K562 (cell line): Measurements from ENCODE around the gene TERT. TPM values are rescaled to one million over a fixed set of nuclear protein-coding genes. Genes with fewer than 3 reads are reported as not detected.

Experiments
- CHAMP1 ChIP-seq: fragments of 450-650 bp; IDR thresholded peaks from 2 replicates; pipeline ENCODE4 v1.6.1; 2016; ENCODE audit warnings: mild to moderate bottlenecking
- ELK1 ChIP-seq: sonication (generic); formaldehyde crosslinking; IDR thresholded peaks from 2 replicates; pipeline ENCODE4 v1.8.1; 2022; ENCODE audit warnings: missing genetic modification reagents
- EZH2 ChIP-seq: IDR thresholded peaks from 2 replicates; pipeline ENCODE4 v1.6.1; 2012; ENCODE audit warnings: low read depth, mild to moderate bottlenecking, inconsistent platforms, low read length, borderline replicate concordance
- FOXK2 ChIP-seq, 2 experiments: fragments of 450-650 bp; IDR thresholded peaks in 1 of 2; conservative IDR thresholded peaks in 1 of 2; 2 replicates each; pipeline ENCODE4 v1.6.1; 2016; ENCODE audit warnings: low read depth in 2 of 2, mild to moderate bottlenecking in 1 of 2
- HBP1 ChIP-seq: fragments of 450-650 bp; formaldehyde crosslinking; IDR thresholded peaks from 2 replicates; pipeline ENCODE4 v1.4.0; 2022; ENCODE audit warnings: missing genetic modification characterization
- HDAC1 ChIP-seq, 2 experiments: fragments of 450-650 bp; IDR thresholded peaks; 2 replicates each; pipeline ENCODE4 v1.6.1; 2016 to 2017; ENCODE audit warnings: inconsistent platforms in 1 of 2, mild to moderate bottlenecking in 1 of 2, moderate library complexity in 1 of 2
- L3MBTL2 ChIP-seq: fragments of 450-650 bp; IDR thresholded peaks from 2 replicates; pipeline ENCODE4 v1.6.1; 2016; ENCODE audit warnings: mild to moderate bottlenecking, moderate library complexity
- NFIC ChIP-seq: fragments of 450-650 bp; IDR thresholded peaks from 2 replicates; pipeline ENCODE4 v1.6.1; 2017; ENCODE audit warnings: mild to moderate bottlenecking, inconsistent platforms
- PYGO2 ChIP-seq: fragments of 450-650 bp; IDR thresholded peaks from 2 replicates; pipeline ENCODE4 v1.6.1; 2016; ENCODE audit warnings: mild to moderate bottlenecking, missing genetic modification characterization, moderate library complexity, missing compliant biosample characterization
- RAD21 ChIP-seq, 2 experiments: fragments of 250-450 bp in 1 of 2; fragments of 450-650 bp in 1 of 2; sonication (Bioruptor Pico) in 1 of 2; formaldehyde crosslinking in 1 of 2; IDR thresholded peaks in 1 of 2; conservative IDR thresholded peaks in 1 of 2; 2 replicates each; pipeline versions ENCODE4 v1.4.0 to v1.8.0; 2020 to 2022; ENCODE audit warnings: mild to moderate bottlenecking in 2 of 2, moderate library complexity in 1 of 2
- RB1 ChIP-seq: fragments of 450-650 bp; IDR thresholded peaks from 2 replicates; pipeline ENCODE4 v1.6.1; 2017; ENCODE audit warnings: low read depth, mild to moderate bottlenecking
- SMARCA4 ChIP-seq: fragments of 450-650 bp; IDR thresholded peaks from 2 replicates; pipeline ENCODE4 v1.6.1; 2016
- TAF15 ChIP-seq: fragments of 200-400 bp; formaldehyde crosslinking; IDR thresholded peaks from 2 replicates; pipeline ENCODE4 v1.6.1; 2017; ENCODE audit warnings: mild to moderate bottlenecking, low read depth, low read length, moderate library complexity
- THRB ChIP-seq: fragments of 450-650 bp; formaldehyde crosslinking; conservative IDR thresholded peaks from 2 replicates; pipeline ENCODE4 v1.4.0; 2022; ENCODE audit warnings: mild to moderate bottlenecking, missing genetic modification characterization
- XRCC3 ChIP-seq: fragments of 450-650 bp; IDR thresholded peaks from 2 replicates; pipeline ENCODE4 v1.6.1; 2017; ENCODE audit warnings: mild to moderate bottlenecking, moderate library complexity
- YY1 ChIP-seq, 3 experiments: IDR thresholded peaks; 2 replicates each; pipeline ENCODE4 v1.6.1; 2011; ENCODE audit warnings: low read length in 2 of 3, mild to moderate bottlenecking in 2 of 3, moderate library complexity in 2 of 3, borderline replicate concordance in 1 of 3, control low read depth in 1 of 3, low read depth in 1 of 3; ENCODE audit not compliant: insufficient read depth in 3 of 3, insufficient replicate concordance in 2 of 3, control insufficient read depth in 1 of 3, insufficient read length in 1 of 3; ENCODE audit errors: extremely low read depth in 1 of 3
- ZHX1 ChIP-seq: fragments of 150-350 bp; conservative IDR thresholded peaks from 2 replicates; pipeline ENCODE4 v1.6.1; 2014; ENCODE audit warnings: low read length
- ZNF707 ChIP-seq: fragments of 250-450 bp; sonication (Bioruptor Pico); conservative IDR thresholded peaks from 2 replicates; pipeline ENCODE4 v1.8.0; 2022; ENCODE audit warnings: inconsistent platforms, mild to moderate bottlenecking, moderate library complexity
- polyA plus RNA-seq, 8 experiments: library from polyadenylated mRNA; depleted of rRNA in 4 of 8; stranded (reverse) in 5 of 8; unstranded in 3 of 8; fragments of >200 nt; fragmentation: Nextera tagmentation in 2 of 8; fragmentation: Illumina TruSeq in 1 of 8; extraction: Ambion mirVana in 2 of 8; extraction: Trizol in 1 of 8; gene quantifications; 2 replicates each; pipeline versions ENCODE4 v1.2.1 to v1.2.3, GENCODE V29; 2011 to 2014; ENCODE audit warnings: inconsistent platforms in 1 of 8, missing spikeins in 1 of 8
- total RNA-seq, 7 experiments: library from RNA; depleted of rRNA in 6 of 7; stranded (reverse); fragments of >200 nt in 6 of 7; fragmentation: Illumina TruSeq in 2 of 7; extraction: Trizol in 2 of 7; gene quantifications; 2 replicates each; pipeline versions ENCODE4 v1.2.1 to v1.2.3, GENCODE V29; 2011 to 2021; ENCODE audit warnings: low replicate concordance in 1 of 7

The TERT gene
- total and polyA plus RNA-seq, 9 of the 15 experiments (the other 6 are each of a cell fraction or from before 2014, with no cell fraction given) = 0.08 to 4.5 (median 0.98) TPM; not detected in 1

- TF ChIP-seq FOXK2 (conservative IDR thresholded peaks at IDR 0.05 in 1 of 2, IDR thresholded peaks at IDR 0.05 in 1 of 2; ENCODE audit: low read depth in 2 of 2) (no peak), ZNF707 (CRISPR knock-in tag) (0 out of 2 replicates have a peak, but pooled peaks have one; percentile 11), ELK1 (no peak), TAF15 (no peak), L3MBTL2 (0 out of 2 replicates have a peak, but pooled peaks have one; percentile 28), XRCC3 (no peak), THRB (0 out of 2 replicates have a peak, but pooled peaks have one; percentile 36), YY1 (IDR thresholded peaks at IDR 0.05; ENCODE audit: borderline replicate concordance in 1 of 3, control insufficient read depth in 1 of 3, extremely low read depth in 1 of 3, insufficient read depth in 3 of 3, insufficient read length in 1 of 3, insufficient replicate concordance in 2 of 3, low read depth in 1 of 3, low read length in 2 of 3) (no peak), PYGO2 (tag) (no peak), CHAMP1 (no peak), ZHX1 (no peak), RB1 (peak; percentile 46; the same call in 1 of the 2 replicates), RAD21 (CRISPR knock-in tag; conservative IDR thresholded peaks at IDR 0.05 in 1 of 2, IDR thresholded peaks at IDR 0.05 in 1 of 2) (peak; percentile 75 to 87), EZH2 (no peak), NFIC (no peak), HBP1 (CRISPR knock-in tag) (no peak), SMARCA4 (no peak), HDAC1 (IDR thresholded peaks at IDR 0.05) (no peak)
These were observed 90.1 kb downstream of the TERT start (continued) for GRCh38 chr5:1204693-1205242.
